GM19099 (cell line): Measurements from ENCODE around the gene MANSC4.

Experiments used
- POLR2A ChIP-seq: IDR thresholded peaks from 3 replicates; pipeline ENCODE4 v1.6.1; 2011; ENCODE audit warnings: low read depth; ENCODE audit not compliant: insufficient read length; ENCODE audit errors: extremely low read depth

The MANSC4 gene

GRCh38 chr12:27806259-27806658, 26.2 kb upstream of the MANSC4 start:
- TF ChIP-seq POLR2A = no peak

- no peak for TF ChIP-seq POLR2A
Measured at GRCh38 chr12:27805238-27805637, 25.2 kb upstream of the MANSC4 start.

- TF ChIP-seq POLR2A = no peak
Measured at GRCh38 chr12:27802936-27803335, 22.9 kb upstream of the MANSC4 start.

GRCh38 chr12:27802511-27802910, 22.5 kb upstream of the MANSC4 start:
- no peak for TF ChIP-seq POLR2A

- TF ChIP-seq POLR2A = no peak
Measured at GRCh38 chr12:27801630-27802029, 21.6 kb upstream of the MANSC4 start.

GRCh38 chr12:27800819-27801218, 20.8 kb upstream of the MANSC4 start:
- TF ChIP-seq POLR2A = no peak

- TF ChIP-seq POLR2A = no peak
Measured at GRCh38 chr12:27797301-27798025, 17.4 kb upstream of the MANSC4 start.

GRCh38 chr12:27796128-27796527, 16.1 kb upstream of the MANSC4 start:
- TF ChIP-seq POLR2A = no peak

GRCh38 chr12:27794818-27795584, 15.0 kb upstream of the MANSC4 start:
- TF ChIP-seq POLR2A = no peak

GRCh38 chr12:27790179-27790578, 10.1 kb upstream of the MANSC4 start:
- no peak for TF ChIP-seq POLR2A

GRCh38 chr12:27787559-27787958, 7.5 kb upstream of the MANSC4 start:
- TF ChIP-seq POLR2A = no peak

GRCh38 chr12:27785882-27786570, 6.0 kb upstream of the MANSC4 start:
- TF ChIP-seq POLR2A = no peak

- TF ChIP-seq POLR2A = no peak
Measured at GRCh38 chr12:27782481-27782880, 2.4 kb upstream of the MANSC4 start.

- TF ChIP-seq POLR2A = no peak
Measured at GRCh38 chr12:27781680-27782079, 1.6 kb upstream of the MANSC4 start.

- no peak for TF ChIP-seq POLR2A
Measured at GRCh38 chr12:27780612-27781408, 774 bp upstream of the MANSC4 start.

- no peak for TF ChIP-seq POLR2A
Measured at GRCh38 chr12:27779416-27779919, 568 bp downstream of the MANSC4 start.

GRCh38 chr12:27778206-27778605, 1.8 kb downstream of the MANSC4 start:
- no peak for TF ChIP-seq POLR2A
